Calu3 (cell line): Measurements from ENCODE around the gene LYPD6. TPM values are rescaled to one million over a fixed set of nuclear protein-coding genes. Genes with fewer than 3 reads are reported as not detected.

Source experiments
- BruUV-seq: library from RNA; stranded (reverse); fragments of 400-500 nt; replicated peaks from 2 replicates; lab custom pipeline; 2021; lab: Mats Ljungman, UMichigan
- CTCF ChIA-PET: fragments of 300-600 bp; sonication (Branson Sonifier 250); formaldehyde crosslinking; loops from one replicate; lab custom pipeline; 2022; ENCODE audit warnings: antibody characterized with exemption; lab: Charles Lee
- DNase-seq: peaks from one replicate; pipeline ENCODE4 v3.0.0; 2022
- H3K27ac Mint-ChIP-seq: one replicate; pipeline ENCODE4 v1.8.0; 2022; ENCODE audit warnings: mixed read lengths; ENCODE audit not compliant: unreplicated experiment
- H3K27me3 Mint-ChIP-seq: one replicate; pipeline ENCODE4 v1.8.0; 2022; ENCODE audit warnings: mixed read lengths; ENCODE audit not compliant: unreplicated experiment
- H3K36me3 Mint-ChIP-seq: one replicate; pipeline ENCODE4 v1.8.0; 2022; ENCODE audit warnings: mild to moderate bottlenecking, moderate library complexity, mixed read lengths; ENCODE audit not compliant: insufficient read depth, unreplicated experiment
- H3K4me1 Mint-ChIP-seq: one replicate; pipeline ENCODE4 v1.8.0; 2022; ENCODE audit warnings: mild to moderate bottlenecking, low read depth, mixed read lengths; ENCODE audit not compliant: unreplicated experiment
- H3K4me3 Mint-ChIP-seq: one replicate; pipeline ENCODE4 v1.8.0; 2022; ENCODE audit warnings: mild to moderate bottlenecking, low read depth, moderate library complexity, mixed read lengths; ENCODE audit not compliant: unreplicated experiment
- H3K9me3 Mint-ChIP-seq: one replicate; pipeline ENCODE4 v1.8.0; 2022; ENCODE audit warnings: low read depth, mixed read lengths; ENCODE audit not compliant: unreplicated experiment
- CTCF ChIP-seq: fragments of 200-600 bp; IDR thresholded peaks from one replicate; pipeline ENCODE4 v1.8.0; 2022; ENCODE audit warnings: antibody characterized with exemption; ENCODE audit not compliant: unreplicated experiment
- intact Hi-C: fragments of 100-400 bp; cut with micrococcal nuclease; formaldehyde crosslinking; loops from one replicate; pipeline ENCODE4 v1.10.0; 2022; ENCODE audit not compliant: unreplicated experiment
- total RNA-seq: library from RNA; stranded (reverse); gene quantifications from 2 replicates; pipeline ENCODE4 v1.2.3, GENCODE V29; 2022

Gene LYPD6
- total RNA-seq, 1 experiment from 2014 or later = 3.4 TPM

DNA sequence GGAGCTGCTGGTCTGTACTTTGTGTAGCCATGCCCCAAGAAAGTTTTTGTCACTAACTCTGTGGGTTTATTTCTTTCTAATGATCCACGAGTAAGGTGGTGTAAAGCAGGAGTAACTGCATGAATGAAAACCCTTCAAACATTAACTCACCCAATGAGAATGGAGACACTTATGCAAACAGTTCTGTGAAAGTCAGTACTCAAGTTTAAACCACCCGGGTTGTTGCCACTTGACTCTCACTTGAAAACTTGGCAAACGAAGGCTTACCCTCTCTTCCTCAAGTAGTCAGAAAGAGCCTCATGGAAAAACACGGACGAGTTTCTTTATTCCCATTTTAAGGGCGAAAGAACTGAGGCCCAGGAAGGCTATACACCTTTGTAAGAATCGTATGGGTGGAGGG is 139.7 kb downstream of the LYPD6 start:
- intact Hi-C loops = no loop called here
- H3K4me1 Mint-ChIP-seq = no peaks in the 10 kb centered on the region
- no peaks in the 10 kb centered on the region for H3K36me3 Mint-ChIP-seq
- no peak overlapping the region for H3K27ac Mint-ChIP-seq
- no peak for DNase-seq
- H3K4me3 Mint-ChIP-seq = no peak overlapping the region
- peaks cover 3% of the 10 kb centered on the region for H3K9me3 Mint-ChIP-seq
- H3K27me3 Mint-ChIP-seq = no peaks in the 10 kb centered on the region
- TF ChIP-seq CTCF = no peak
- no TSS peak for BruUV-seq
- CTCF ChIA-PET = no interaction called here

DNA sequence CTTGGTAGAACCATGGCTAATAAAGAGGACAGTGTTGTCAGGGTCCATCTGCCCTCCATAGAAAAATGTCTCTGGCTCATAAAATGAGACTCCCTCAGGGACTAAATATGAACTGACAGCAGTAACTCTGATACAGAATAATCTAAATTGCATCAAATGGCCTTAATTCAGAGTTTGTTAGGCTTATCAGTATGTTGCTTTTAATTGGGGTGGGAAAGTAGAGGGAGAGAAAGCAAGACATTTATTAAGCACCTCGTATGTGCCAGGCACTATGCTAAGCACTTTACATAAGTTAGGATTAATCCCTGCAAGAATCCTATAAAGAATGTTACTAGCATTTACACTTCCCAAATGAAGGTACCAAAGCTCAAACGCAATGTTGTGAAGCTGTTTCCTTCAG is 142.0 kb downstream of the LYPD6 start:
- H3K27ac Mint-ChIP-seq = no peak overlapping the region
- no peaks in the 10 kb centered on the region for H3K36me3 Mint-ChIP-seq
- H3K27me3 Mint-ChIP-seq = no peaks in the 10 kb centered on the region
- BruUV-seq = no TSS peak
- H3K4me3 Mint-ChIP-seq = no peak overlapping the region
- peaks cover 3% of the 10 kb centered on the region for H3K9me3 Mint-ChIP-seq
- CTCF ChIA-PET = no interaction called here
- intact Hi-C loops = no loop called here
- no peak for TF ChIP-seq CTCF
- no peaks in the 10 kb centered on the region for H3K4me1 Mint-ChIP-seq
- no peak for DNase-seq

DNA sequence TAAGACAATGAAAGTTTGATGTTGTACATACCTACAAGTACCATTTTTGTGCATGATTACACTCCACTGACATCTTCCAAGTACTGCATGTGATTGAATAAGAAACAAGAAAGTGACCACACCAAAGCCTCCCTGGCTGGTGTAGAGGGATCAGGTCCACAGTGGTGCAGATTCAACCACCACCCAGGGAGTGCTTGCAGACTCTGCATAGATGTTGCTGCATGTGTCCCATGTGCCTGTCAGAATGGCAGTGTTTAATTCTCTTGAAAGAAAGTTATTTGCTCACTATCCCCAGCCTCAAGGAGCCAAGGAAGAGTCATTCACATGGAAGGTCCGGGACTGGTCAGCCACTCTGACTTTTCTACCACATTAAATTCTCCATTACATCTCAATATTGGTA is 142.7 kb downstream of the LYPD6 start:
- Mint-ChIP-seq H3K27ac (no peak overlapping the region), H3K4me1 (no peaks in the 10 kb centered on the region), H3K36me3 (no peaks in the 10 kb centered on the region), H3K9me3 (peaks cover 2% of the 10 kb centered on the region), H3K4me3 (no peak overlapping the region), H3K27me3 (no peaks in the 10 kb centered on the region)
- BruUV-seq = no TSS peak
- no peak for TF ChIP-seq CTCF
- CTCF ChIA-PET = no interaction called here
- DNase-seq = no peak
- intact Hi-C loops = no loop called here

GRCh38 chr2:149473521-149473920 is 143.1 kb downstream of the LYPD6 start:
- intact Hi-C loops = no loop called here

More at GRCh38 chr2:149473521-149473920, 143.1 kb downstream of the LYPD6 start:
- no peak for DNase-seq
- Mint-ChIP-seq H3K36me3 (no peaks in the 10 kb centered on the region), H3K9me3 (no peaks in the 10 kb centered on the region), H3K4me3 (no peak overlapping the region), H3K4me1 (no peaks in the 10 kb centered on the region), H3K27me3 (peaks cover 2% of the 10 kb centered on the region), H3K27ac (no peak overlapping the region)
- CTCF ChIA-PET = no interaction called here
- no peak for TF ChIP-seq CTCF
- no TSS peak for BruUV-seq
